ENCODE results near the gene WAC. TPM values are rescaled to one million over a fixed set of nuclear protein-coding genes. Genes with fewer than 3 reads are reported as not detected.

Gene WAC
- polyA plus RNA-seq, 1 of the 3 experiments (the other 2 are of a cell fraction), result 31.1 TPM

DNA sequence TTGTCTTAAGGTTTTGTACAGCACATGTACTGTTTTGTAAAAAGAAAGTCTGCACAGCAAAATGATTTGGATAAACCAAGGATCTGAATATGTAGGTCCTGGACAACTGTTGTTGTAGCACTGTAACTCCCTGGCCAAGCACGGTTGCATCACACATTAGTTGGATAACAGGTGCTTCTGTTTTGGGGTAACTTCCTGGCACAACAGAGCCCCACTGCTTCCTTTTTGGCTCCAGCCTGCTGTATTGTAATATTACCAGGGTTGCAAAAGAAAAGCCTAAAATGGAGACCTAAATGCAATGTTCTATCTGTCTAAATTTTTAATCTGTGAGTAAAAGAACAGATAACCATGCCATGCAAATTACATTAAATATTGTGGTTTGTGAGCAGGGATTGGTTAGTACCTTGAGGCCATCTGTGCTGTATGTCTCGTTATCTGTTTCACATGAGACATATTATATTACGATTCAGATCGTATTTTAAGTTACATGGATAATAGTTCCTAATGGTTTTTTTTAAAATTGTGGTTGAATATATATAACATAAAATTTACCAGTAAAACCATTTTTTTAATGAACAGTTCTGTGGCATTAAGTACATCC is 27.5 kb upstream of the WAC start:
- H3K79me2 ChIP-seq (ENCODE audit: insufficient read depth), result no peaks in the 10 kb centered on the region
- no peak overlapping the region for H2AFZ ChIP-seq (ENCODE audit: low read depth)
- H4K20me1 ChIP-seq (ENCODE audit: insufficient read depth), result no peaks in the 10 kb centered on the region
- TF ChIP-seq TEAD4 (IDR thresholded peaks at IDR 0.05; ENCODE audit: borderline replicate concordance, insufficient read depth) (no peak), FOSL2 (IDR thresholded peaks at IDR 0.05; ENCODE audit: borderline replicate concordance, low read depth) (no peak), CHD2 (IDR thresholded peaks at IDR 0.05; ENCODE audit: low read length, partially characterized antibody) (peak; percentile 37), EP300 (IDR thresholded peaks at IDR 0.05; ENCODE audit: borderline replicate concordance in 1 of 2, low read depth in 1 of 2, low read length in 1 of 2) (peak in 1 of 2 experiments; percentile 52; a peak in 1 of 4 replicates), RCOR1 (IDR thresholded peaks at IDR 0.05; ENCODE audit: low read length) (peak; percentile 53), JUND (IDR thresholded peaks at IDR 0.05) (no peak), POLR2AphosphoS5 (IDR thresholded peaks at IDR 0.05; ENCODE audit: low read depth, low read length) (no peak), NFIC (IDR thresholded peaks at IDR 0.05; ENCODE audit: borderline replicate concordance) (no peak), RXRA (IDR thresholded peaks at IDR 0.05; ENCODE audit: borderline replicate concordance, low read depth) (no peak), RAD21 (IDR thresholded peaks at IDR 0.05; ENCODE audit: low read length) (peak; percentile 13; the same call in 1 of the 2 replicates), TCF12 (IDR thresholded peaks at IDR 0.05) (no peak), GATA2 (CRISPR knock-in tag; IDR thresholded peaks at IDR 0.05) (peak; percentile 90), FOXJ3 (CRISPR knock-in tag; IDR thresholded peaks at IDR 0.05) (peak; percentile 74), FOXM1 (IDR thresholded peaks at IDR 0.05; ENCODE audit: low read depth) (no peak), GABPA (IDR thresholded peaks at IDR 0.05; ENCODE audit: low read depth) (no peak)
- TF ChIP-seq, protein P1, sequence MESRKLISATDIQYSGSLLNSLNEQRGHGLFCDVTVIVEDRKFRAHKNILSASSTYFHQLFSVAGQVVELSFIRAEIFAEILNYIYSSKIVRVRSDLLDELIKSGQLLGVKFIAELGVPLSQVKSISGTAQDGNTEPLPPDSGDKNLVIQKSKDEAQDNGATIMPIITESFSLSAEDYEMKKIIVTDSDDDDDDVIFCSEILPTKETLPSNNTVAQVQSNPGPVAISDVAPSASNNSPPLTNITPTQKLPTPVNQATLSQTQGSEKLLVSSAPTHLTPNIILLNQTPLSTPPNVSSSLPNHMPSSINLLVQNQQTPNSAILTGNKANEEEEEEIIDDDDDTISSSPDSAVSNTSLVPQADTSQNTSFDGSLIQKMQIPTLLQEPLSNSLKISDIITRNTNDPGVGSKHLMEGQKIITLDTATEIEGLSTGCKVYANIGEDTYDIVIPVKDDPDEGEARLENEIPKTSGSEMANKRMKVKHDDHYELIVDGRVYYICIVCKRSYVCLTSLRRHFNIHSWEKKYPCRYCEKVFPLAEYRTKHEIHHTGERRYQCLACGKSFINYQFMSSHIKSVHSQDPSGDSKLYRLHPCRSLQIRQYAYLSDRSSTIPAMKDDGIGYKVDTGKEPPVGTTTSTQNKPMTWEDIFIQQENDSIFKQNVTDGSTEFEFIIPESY (IDR thresholded peaks at IDR 0.05; ENCODE audit: borderline replicate concordance, low read depth), result no peak
- TF ChIP-seq, protein P2, sequence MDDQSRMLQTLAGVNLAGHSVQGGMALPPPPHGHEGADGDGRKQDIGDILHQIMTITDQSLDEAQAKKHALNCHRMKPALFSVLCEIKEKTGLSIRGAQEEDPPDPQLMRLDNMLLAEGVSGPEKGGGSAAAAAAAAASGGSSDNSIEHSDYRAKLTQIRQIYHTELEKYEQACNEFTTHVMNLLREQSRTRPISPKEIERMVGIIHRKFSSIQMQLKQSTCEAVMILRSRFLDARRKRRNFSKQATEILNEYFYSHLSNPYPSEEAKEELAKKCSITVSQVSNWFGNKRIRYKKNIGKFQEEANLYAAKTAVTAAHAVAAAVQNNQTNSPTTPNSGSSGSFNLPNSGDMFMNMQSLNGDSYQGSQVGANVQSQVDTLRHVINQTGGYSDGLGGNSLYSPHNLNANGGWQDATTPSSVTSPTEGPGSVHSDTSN (IDR thresholded peaks at IDR 0.05), result no peak
- no peaks in the 10 kb centered on the region for H3K27me3 ChIP-seq (ENCODE audit: insufficient read depth)
- POLR2A ChIA-PET, result no interaction called here
- peak; percentile 68 for DNase-seq
- H3K9ac ChIP-seq, result no peak overlapping the region
- H3K4me2 ChIP-seq, result no peak overlapping the region
- no peaks in the 10 kb centered on the region for H3K9me3 ChIP-seq
- H3K27ac ChIP-seq (ENCODE audit: low read depth in 2 of 2, low read length in 1 of 2), result peak overlapping the region in 1 of 2 experiments; percentile 86; a peak in 2 of 4 replicates
- 25% methylated on average over 4 of the region's 4 CpGs for WGBS (ENCODE audit: low lambda C conversion rate)
- H3K9me2 ChIP-seq, result no peaks in the 10 kb centered on the region
- H3K4me1 ChIP-seq (ENCODE audit: control insufficient read depth in 1 of 2, insufficient read depth in 2 of 2, low read depth in 1 of 2, low read length in 1 of 2), result peaks cover 0 to 14% of the 10 kb centered on the region in 2 experiments; a peak in 2 of 4 replicates
- no peak overlapping the region for H3K4me3 ChIP-seq (ENCODE audit: low read depth in 2 of 2, low read length in 1 of 2)
- peaks cover 4% of the 10 kb centered on the region for H3F3A ChIP-seq (replicated peaks; ENCODE audit: insufficient read depth)
- CTCF ChIA-PET, result interaction anchor here (1.7 kb wide), 1 partner anchor 13 kb away, joined by 4 read pairs; no protein-coding TSS in a partner anchor
- no peaks in the 10 kb centered on the region for H3K36me3 ChIP-seq (replicated peaks in 1 of 2; ENCODE audit: control insufficient read depth in 1 of 2, insufficient read depth in 2 of 2, low read length in 1 of 2)

Measured in SK-N-SH (cell line).